IPS DF 6.9 (cell line): ENCODE data around the gene INSYN1.
"Not testable (repeated sequence)": the region's sequence is repeated elsewhere in the genome, so short reads cannot be mapped to it uniquely, and the experiment has no call there.

Experiments used
- DNase-seq: peaks from one replicate; pipeline ENCODE4 v3.0.0-alpha.2; 2013; ENCODE audit warnings: low read depth, low spot score
- H3K27ac ChIP-seq: one replicate; pipeline ENCODE4 v1.5.1; 2013; ENCODE audit warnings: low read length, control low read depth
- H3K27me3 ChIP-seq: 2 replicates; pipeline ENCODE4 v1.6.1; 2013; ENCODE audit warnings: mild to moderate bottlenecking, low read length; ENCODE audit not compliant: control insufficient read depth, insufficient read depth
- H3K36me3 ChIP-seq: 2 replicates; pipeline ENCODE4 v1.6.1; 2013; ENCODE audit warnings: low read length; ENCODE audit not compliant: control insufficient read depth, insufficient read depth
- H3K4me1 ChIP-seq: 2 replicates; pipeline ENCODE4 v1.6.1; 2013; ENCODE audit warnings: low read length; ENCODE audit not compliant: control insufficient read depth, insufficient read depth
- H3K4me3 ChIP-seq: 2 replicates; pipeline ENCODE4 v1.5.1; 2013; ENCODE audit warnings: mild to moderate bottlenecking, low read length
- H3K9me3 ChIP-seq: 2 replicates; pipeline ENCODE4 v1.6.1; 2013; ENCODE audit warnings: low read length, inconsistent platforms; ENCODE audit not compliant: control insufficient read depth, insufficient read depth
- WGBS: extraction: QIAGEN DNeasy Blood & Tissue Kit; methylation state at CpG from one replicate; pipeline ENCODE4 v1.1.7; 2013; ENCODE audit warnings: mixed read lengths, missing lambda C conversion rate; ENCODE audit not compliant: insufficient read length, insufficient coverage; 5-methylcytosine and 5-hydroxymethylcytosine counted together

The INSYN1 gene

DNA sequence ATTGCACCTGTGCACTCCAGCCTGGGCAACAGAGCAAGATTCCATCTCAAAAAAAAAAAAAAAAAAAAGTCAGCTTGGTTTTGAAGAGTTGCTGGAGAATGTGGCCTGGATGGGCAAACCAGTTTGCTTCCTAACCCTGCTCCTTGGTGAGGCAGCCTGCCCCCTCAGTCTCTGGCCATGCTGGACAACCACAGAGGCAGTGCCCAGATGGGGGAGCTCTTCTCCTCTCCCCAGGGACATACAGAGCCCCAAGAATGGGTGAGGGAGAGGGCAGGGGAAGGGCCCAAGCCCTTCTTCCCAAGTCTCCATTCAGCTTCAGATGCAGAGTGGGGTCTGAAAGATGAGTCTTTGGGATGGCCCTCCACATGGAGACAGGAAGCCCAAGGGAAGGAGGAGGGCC, 41.0 kb downstream of the INSYN1 start:
- H3K27me3 ChIP-seq, result no peaks in the 10 kb centered on the region
- DNase-seq, result no peak
- peaks cover 19% of the 10 kb centered on the region for H3K36me3 ChIP-seq
- no peaks in the 10 kb centered on the region for H3K4me1 ChIP-seq
- no peak overlapping the region for H3K27ac ChIP-seq
- no peaks in the 10 kb centered on the region for H3K9me3 ChIP-seq
- H3K4me3 ChIP-seq, result no peak overlapping the region

DNA sequence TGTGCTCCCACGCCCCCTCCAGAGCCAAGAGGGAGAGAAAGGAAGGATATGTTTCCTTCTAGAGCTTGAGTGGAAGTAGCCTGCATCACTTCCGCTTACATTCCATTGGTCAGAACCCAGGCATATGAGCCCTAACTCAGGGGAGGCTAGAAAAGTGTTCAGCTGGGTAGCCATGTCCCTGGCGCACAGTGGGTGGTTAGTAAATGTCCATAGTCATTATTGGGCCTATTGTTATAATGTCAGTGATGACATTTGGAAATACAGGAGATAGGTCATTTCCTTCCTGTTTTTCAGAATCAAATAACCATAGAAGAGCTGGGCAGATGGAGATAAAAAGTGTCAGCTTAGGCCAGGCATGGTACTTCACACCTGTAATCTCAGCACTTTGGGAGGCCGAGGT, 41.6 kb downstream of the INSYN1 start:
- peaks cover 19% of the 10 kb centered on the region for H3K36me3 ChIP-seq
- no peak overlapping the region for H3K4me3 ChIP-seq
- H3K9me3 ChIP-seq, result no peaks in the 10 kb centered on the region
- no peak overlapping the region for H3K27ac ChIP-seq
- no peaks in the 10 kb centered on the region for H3K27me3 ChIP-seq
- no peaks in the 10 kb centered on the region for H3K4me1 ChIP-seq
- DNase-seq, result no peak
- whole genome bisulfite sequencing, result no CpG with 5 or more reads among the region's 4 CpGs

DNA sequence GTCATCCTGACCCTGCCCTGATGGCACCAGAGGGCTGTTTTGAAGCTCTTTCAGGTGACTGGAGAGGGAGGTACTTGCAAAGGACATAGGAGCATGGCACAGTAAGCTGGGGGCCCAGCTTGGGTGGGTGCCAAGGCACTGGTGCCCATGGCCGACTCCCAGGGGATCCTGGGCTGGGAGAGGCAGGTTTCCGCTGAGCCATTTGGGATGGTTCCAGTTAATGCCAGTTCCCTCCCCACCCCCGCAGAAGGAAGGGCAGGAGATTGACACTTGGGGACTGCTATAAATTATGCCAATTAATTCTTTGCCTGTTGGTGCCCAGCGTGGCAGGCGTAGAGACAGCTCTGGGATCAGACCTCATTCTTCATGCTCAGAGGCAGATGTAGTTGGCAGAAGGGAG, 42.8 kb downstream of the INSYN1 start:
- no peak for DNase-seq
- Histone ChIP-seq H3K27ac (no peak overlapping the region), H3K36me3 (peaks cover 20% of the 10 kb centered on the region), H3K9me3 (no peaks in the 10 kb centered on the region), H3K4me1 (no peaks in the 10 kb centered on the region), H3K27me3 (no peaks in the 10 kb centered on the region), H3K4me3 (no peak overlapping the region)
- WGBS, result no CpG with 5 or more reads among the region's 5 CpGs

DNA sequence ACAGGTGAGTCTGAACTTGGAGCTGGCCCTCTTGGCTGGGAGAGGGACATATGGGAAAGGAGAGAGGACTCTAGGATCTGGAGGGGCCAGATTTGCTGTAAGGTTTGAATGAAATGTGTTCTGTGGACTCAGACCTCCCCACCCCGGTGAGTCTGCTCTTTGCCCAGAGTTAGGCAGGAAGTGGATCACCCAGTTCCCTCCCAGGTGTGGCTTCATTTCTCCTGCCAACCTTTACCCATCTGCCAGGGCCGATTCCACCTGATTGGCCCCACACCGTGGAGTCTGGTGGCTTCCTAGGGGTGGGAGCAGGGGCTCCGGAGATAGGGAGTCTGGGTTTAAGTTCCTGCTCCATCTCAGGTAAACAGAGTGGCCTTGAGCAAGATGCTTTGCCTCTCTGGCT, 43.5 kb downstream of the INSYN1 start:
- H3K27me3 ChIP-seq, result no peaks in the 10 kb centered on the region
- no peak overlapping the region for H3K27ac ChIP-seq
- no CpG with 5 or more reads among the region's 4 CpGs for WGBS
- H3K36me3 ChIP-seq, result peaks cover 22% of the 10 kb centered on the region
- no peak for DNase-seq
- no peaks in the 10 kb centered on the region for H3K4me1 ChIP-seq
- H3K4me3 ChIP-seq, result no peak overlapping the region
- H3K9me3 ChIP-seq, result no peaks in the 10 kb centered on the region

DNA sequence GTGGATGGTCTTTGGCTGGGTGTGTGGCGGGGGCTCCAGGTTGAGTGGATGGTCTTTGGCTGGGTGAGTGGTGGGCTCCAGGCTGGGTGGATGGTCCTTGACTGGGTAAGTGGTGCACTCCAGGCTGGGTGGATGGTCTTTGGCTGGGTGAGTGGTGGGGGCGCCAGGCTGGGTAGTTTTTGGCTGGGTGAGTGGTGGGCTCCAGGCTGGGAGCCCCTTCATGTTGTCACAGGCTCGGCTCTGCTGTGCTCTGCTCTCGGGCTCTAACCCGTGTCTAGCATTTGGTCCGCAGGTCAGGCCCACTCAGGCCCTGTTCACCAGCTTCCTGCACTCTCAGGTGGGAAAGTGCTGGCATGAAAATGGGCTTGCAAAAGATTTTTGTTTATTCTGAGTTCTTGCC, 43.9 kb downstream of the INSYN1 start:
- no peaks in the 10 kb centered on the region for H3K9me3 ChIP-seq
- 0 out of 2 replicates have a peak, but pooled peaks cover under 1% of the 10 kb centered on the region for H3K4me1 ChIP-seq
- H3K27me3 ChIP-seq, result no peaks in the 10 kb centered on the region
- H3K4me3 ChIP-seq, result no peak overlapping the region
- WGBS, result no CpG with 5 or more reads among the region's 6 CpGs
- H3K36me3 ChIP-seq, result peaks cover 23% of the 10 kb centered on the region
- no peak overlapping the region for H3K27ac ChIP-seq
- DNase-seq, result no peak

DNA sequence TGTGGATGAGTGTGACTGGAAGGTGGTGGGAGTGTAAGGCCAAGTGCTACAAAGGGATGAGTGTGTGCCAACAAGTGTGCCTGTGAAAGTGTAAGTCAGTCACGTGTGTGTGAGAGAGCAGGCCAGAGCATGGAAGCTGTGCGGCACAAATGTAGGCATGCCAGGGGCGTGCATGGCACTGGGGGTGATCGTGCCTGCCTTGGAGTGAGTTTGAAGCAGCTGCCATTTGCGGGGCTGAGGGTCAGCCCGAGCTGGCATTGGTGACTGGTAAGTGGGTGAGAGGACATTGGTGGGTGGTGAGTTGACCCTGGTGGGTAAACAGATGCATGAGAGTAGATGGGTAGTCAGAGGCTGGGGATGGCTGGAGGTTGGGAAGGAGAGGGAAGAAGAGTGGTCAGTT, 44.5 kb downstream of the INSYN1 start:
- WGBS, result no CpG with 5 or more reads among the region's 6 CpGs
- Histone ChIP-seq H3K36me3 (peaks cover 23% of the 10 kb centered on the region), H3K9me3 (no peaks in the 10 kb centered on the region), H3K4me3 (no peak overlapping the region), H3K27me3 (no peaks in the 10 kb centered on the region), H3K27ac (no peak overlapping the region), H3K4me1 (0 out of 2 replicates have a peak, but pooled peaks cover 1% of the 10 kb centered on the region)
- DNase-seq, result no peak

DNA sequence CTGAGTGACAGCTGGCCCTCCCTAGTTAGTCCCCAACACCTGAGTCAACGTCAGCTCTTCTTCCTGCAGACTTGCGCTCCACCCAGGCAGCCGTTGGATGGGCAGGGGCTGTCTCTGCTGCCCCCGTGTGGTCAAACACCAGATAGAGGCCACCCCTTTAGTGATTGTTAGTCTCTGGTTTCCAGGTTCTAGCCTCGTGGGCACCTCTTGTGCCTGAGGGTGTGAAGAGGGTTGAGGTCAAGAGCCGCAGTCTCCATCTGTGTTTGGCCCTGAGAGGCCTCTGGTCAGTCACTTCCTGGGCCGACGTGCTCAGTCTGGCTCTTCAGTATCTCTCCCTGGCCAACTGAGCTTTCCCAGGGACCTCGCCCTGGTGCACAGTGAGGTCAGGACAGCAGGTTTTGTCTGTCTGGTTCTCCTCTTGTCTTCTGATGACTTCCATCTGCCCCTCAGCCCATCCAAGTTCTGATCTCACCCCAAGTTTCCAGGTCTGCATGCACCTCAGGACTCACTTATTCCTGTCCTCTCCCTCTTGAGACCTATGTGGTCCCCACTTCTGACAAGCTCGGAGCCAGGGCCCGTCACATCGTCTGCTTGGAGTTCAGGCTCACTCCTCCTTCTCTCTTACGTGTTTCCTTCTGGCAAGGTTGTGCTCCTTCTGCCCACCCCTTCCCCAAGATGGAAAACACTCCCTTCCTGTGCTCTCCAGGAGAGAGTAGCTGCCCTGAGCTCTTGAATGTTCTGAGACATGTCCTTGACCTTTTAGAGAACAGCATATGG, 48.1 kb downstream of the INSYN1 start:
- H3K36me3 ChIP-seq, result peaks cover 15% of the 10 kb centered on the region
- no peaks in the 10 kb centered on the region for H3K27me3 ChIP-seq
- H3K4me3 ChIP-seq, result no peak overlapping the region
- no CpG with 5 or more reads among the region's 13 CpGs for WGBS
- 0 out of 2 replicates have a peak, but pooled peaks cover 1% of the 10 kb centered on the region for H3K4me1 ChIP-seq
- no peaks in the 10 kb centered on the region for H3K9me3 ChIP-seq
- H3K27ac ChIP-seq, result no peak overlapping the region
- peak; percentile 54 for DNase-seq

DNA sequence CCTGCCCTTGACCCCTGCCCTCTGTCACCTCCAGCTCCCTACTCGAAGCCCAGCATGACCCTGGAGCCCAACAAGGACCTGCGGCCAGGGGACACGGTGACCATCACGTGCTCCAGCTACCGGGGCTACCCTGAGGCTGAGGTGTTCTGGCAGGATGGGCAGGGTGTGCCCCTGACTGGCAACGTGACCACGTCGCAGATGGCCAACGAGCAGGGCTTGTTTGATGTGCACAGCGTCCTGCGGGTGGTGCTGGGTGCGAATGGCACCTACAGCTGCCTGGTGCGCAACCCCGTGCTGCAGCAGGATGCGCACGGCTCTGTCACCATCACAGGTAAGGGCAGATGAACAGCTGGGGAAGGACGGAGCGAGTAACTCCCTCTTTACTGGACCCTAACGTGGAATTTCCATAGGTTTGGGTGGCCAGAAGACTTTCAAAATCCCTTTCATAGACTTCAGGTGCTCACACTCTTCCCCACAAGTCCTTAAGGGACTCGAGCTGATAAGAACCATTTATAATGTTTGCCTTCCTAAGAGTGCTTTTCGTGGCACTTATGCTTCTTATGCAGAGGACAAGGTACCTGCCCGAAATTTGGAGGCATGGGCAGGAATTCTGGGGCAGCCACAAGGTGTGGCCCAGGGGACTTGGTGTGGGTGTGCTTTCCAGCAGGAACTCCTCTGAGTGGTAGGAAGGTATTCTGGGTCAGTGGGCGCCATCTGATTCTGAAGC, 48.8 kb downstream of the INSYN1 start:
- H3K9me3 ChIP-seq, DNase-seq, H3K27ac ChIP-seq, H3K27me3 ChIP-seq, H3K4me1 ChIP-seq, H3K4me3 ChIP-seq: not testable (repeated sequence)
- H3K36me3 ChIP-seq, result peaks cover 15% of the 10 kb centered on the region
- no CpG with 5 or more reads among the region's 23 CpGs for WGBS

DNA sequence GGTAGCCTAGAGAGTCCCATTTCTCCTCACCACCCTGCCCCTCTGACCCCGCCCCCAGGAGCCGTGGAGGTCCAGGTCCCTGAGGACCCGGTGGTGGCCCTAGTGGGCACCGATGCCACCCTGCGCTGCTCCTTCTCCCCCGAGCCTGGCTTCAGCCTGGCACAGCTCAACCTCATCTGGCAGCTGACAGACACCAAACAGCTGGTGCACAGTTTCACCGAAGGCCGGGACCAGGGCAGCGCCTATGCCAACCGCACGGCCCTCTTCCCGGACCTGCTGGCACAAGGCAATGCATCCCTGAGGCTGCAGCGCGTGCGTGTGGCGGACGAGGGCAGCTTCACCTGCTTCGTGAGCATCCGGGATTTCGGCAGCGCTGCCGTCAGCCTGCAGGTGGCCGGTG, 49.5 kb downstream of the INSYN1 start:
- no CpG with 5 or more reads among the region's 23 CpGs for WGBS
- not testable (repeated sequence) for H3K9me3 ChIP-seq, H3K4me1 ChIP-seq, DNase-seq, H3K27me3 ChIP-seq, H3K27ac ChIP-seq, H3K4me3 ChIP-seq
- peaks cover 12% of the 10 kb centered on the region for H3K36me3 ChIP-seq

DNA sequence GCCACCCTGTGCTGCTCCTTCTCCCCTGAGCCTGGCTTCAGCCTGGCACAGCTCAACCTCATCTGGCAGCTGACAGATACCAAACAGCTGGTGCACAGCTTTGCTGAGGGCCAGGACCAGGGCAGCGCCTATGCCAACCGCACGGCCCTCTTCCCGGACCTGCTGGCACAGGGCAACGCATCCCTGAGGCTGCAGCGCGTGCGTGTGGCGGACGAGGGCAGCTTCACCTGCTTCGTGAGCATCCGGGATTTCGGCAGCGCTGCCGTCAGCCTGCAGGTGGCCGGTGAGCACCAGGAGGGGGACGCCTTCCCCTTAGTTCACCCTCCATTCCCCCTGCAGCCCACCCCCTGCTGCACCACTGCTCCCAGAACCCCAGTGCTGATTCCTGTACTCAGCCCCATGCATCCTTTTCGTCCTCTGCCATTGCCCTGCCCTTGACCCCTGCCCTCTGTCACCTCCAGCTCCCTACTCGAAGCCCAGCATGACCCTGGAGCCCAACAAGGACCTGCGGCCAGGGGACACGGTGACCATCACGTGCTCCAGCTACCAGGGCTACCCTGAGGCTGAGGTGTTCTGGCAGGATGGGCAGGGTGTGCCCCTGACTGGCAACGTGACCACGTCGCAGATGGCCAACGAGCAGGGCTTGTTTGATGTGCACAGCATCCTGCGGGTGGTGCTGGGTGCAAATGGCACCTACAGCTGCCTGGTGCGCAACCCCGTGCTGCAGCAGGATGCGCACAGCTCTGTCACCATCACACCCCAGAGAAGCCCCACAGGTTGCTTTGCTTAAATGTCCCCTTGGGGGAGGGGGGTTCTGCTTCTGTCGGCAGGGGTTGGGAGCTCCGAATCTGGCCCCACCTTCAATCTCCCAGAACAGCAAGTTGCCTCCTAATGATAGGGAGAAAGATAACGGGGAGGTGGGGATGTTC, 50.6 kb downstream of the INSYN1 start:
- H3K4me1 ChIP-seq, H3K36me3 ChIP-seq: not testable (repeated sequence)
- WGBS, result no CpG with 5 or more reads among the region's 33 CpGs

More for the DNA sequence above, 50.6 kb downstream of the INSYN1 start:
- not testable (repeated sequence) for H3K9me3 ChIP-seq, DNase-seq, H3K4me3 ChIP-seq, H3K27me3 ChIP-seq, H3K27ac ChIP-seq
